ENCODE measurements around the gene ZNF471. TPM values are rescaled to one million over a fixed set of nuclear protein-coding genes. Genes with fewer than 3 reads are reported as not detected.

Gene ZNF471
- total RNA-seq, 1 experiment from 2014 or later: not detected

DNA sequence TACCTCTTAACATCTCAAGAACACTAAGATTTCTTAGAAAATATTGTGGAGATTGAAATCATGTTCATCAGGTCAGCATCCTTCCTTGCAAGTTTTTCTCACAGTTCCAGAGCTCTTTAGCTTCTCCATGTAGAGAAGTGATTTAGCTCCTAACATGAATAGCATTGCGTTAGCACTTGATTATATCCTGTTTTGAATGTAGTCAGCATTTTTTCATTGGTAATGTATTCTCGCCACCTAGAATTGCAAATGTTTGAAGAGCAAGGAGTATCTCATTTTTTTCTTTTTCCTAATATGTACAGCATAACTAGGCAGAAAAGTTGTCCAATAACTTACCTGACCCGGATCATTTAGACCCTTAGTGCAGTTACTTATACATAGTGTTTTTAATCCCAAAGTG lies 66.3 kb downstream of the ZNF471 start:
- peaks cover 25% of the 10 kb centered on the region for H3K9me3 Mint-ChIP-seq (ENCODE audit: unreplicated experiment)
- no peaks in the 10 kb centered on the region for H3K27me3 Mint-ChIP-seq (ENCODE audit: insufficient read depth, unreplicated experiment)
- ChIA-PET CTCF (interaction anchor here (1.0 kb wide), 1 partner anchor 529 kb away, joined by 3 read pairs; no protein-coding TSS in a partner anchor), POLR2A (no interaction called here)
- H3K4me3 Mint-ChIP-seq (ENCODE audit: unreplicated experiment): no peak overlapping the region
- TF ChIP-seq, protein P1, sequence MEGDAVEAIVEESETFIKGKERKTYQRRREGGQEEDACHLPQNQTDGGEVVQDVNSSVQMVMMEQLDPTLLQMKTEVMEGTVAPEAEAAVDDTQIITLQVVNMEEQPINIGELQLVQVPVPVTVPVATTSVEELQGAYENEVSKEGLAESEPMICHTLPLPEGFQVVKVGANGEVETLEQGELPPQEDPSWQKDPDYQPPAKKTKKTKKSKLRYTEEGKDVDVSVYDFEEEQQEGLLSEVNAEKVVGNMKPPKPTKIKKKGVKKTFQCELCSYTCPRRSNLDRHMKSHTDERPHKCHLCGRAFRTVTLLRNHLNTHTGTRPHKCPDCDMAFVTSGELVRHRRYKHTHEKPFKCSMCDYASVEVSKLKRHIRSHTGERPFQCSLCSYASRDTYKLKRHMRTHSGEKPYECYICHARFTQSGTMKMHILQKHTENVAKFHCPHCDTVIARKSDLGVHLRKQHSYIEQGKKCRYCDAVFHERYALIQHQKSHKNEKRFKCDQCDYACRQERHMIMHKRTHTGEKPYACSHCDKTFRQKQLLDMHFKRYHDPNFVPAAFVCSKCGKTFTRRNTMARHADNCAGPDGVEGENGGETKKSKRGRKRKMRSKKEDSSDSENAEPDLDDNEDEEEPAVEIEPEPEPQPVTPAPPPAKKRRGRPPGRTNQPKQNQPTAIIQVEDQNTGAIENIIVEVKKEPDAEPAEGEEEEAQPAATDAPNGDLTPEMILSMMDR (IDR thresholded peaks at IDR 0.05; ENCODE audit: unreplicated experiment): no peak
- no peaks in the 10 kb centered on the region for H3K4me1 Mint-ChIP-seq (ENCODE audit: insufficient read depth, unreplicated experiment)
- H3K36me3 Mint-ChIP-seq (ENCODE audit: insufficient read depth, unreplicated experiment): no peaks in the 10 kb centered on the region
- no peak for DNase-seq (ENCODE audit: unreplicated experiment)
- H3K27ac Mint-ChIP-seq (ENCODE audit: low read depth, unreplicated experiment): no peak overlapping the region
- intact Hi-C loops (cut with micrococcal nuclease): no loop called here
- no TSS peak for BruUV-seq (replicated peaks)

DNA sequence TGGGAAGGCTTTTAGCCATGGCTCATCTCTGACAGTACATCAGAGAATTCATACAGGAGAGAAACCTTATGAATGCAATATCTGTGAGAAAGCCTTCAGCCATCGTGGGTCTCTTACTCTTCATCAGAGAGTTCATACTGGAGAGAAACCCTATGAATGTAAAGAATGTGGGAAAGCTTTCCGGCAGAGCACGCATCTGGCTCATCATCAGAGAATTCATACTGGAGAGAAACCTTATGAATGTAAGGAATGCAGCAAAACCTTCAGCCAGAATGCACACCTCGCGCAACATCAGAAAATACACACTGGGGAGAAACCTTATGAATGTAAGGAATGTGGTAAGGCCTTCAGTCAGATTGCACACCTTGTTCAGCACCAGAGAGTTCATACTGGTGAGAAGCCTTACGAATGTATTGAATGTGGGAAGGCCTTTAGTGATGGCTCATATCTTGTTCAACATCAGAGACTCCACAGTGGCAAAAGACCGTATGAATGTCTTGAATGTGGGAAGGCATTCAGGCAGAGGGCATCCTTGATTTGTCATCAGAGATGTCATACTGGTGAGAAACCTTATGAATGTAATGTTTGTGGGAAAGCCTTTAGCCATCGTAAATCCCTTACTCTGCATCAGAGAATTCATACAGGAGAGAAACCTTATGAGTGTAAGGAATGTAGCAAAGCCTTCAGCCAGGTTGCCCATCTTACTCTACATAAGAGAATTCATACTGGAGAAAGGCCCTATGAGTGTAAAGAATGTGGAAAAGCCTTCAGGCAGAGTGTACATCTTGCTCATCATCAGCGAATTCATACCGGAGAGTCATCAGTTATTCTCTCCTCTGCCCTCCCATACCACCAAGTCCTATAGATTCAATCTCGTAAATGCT lies 70.3 kb downstream of the ZNF471 start:
- intact Hi-C loops (cut with micrococcal nuclease): no loop called here
- no peaks in the 10 kb centered on the region for H3K4me1 Mint-ChIP-seq (ENCODE audit: insufficient read depth, unreplicated experiment)
- POLR2A ChIA-PET: no interaction called here
- no peak for DNase-seq (ENCODE audit: unreplicated experiment)
- H3K27ac Mint-ChIP-seq (ENCODE audit: low read depth, unreplicated experiment): no peak overlapping the region
- no TSS peak for BruUV-seq (replicated peaks)
- H3K4me3 Mint-ChIP-seq (ENCODE audit: unreplicated experiment): no peak overlapping the region
- peaks cover 28% of the 10 kb centered on the region for H3K9me3 Mint-ChIP-seq (ENCODE audit: unreplicated experiment)
- H3K27me3 Mint-ChIP-seq (ENCODE audit: insufficient read depth, unreplicated experiment): no peaks in the 10 kb centered on the region
- CTCF ChIA-PET: no interaction called here
- H3K36me3 Mint-ChIP-seq (ENCODE audit: insufficient read depth, unreplicated experiment): no peaks in the 10 kb centered on the region
- TF ChIP-seq, protein P1 (IDR thresholded peaks at IDR 0.05; ENCODE audit: unreplicated experiment): no peak

Other genes with a start within 250 kb of the ZNF471 start
- not detected in 2 replicates for gene EDDM13, start 235.1 kb upstream of the ZNF471 start, total RNA-seq (2022)
- gene ZSCAN5A, start 193.0 kb upstream of the ZNF471 start, total RNA-seq (2022): 6.2 and 8.1 TPM in 2 replicates
- not detected in 2 replicates for gene ZNF582, start 114.3 kb upstream of the ZNF471 start, total RNA-seq (2022)
- gene ZNF583, start 103.5 kb upstream of the ZNF471 start, total RNA-seq (2022): 1.8 and 2.8 TPM in 2 replicates
- not detected in 2 replicates for gene ZNF667, start 30.5 kb upstream of the ZNF471 start, total RNA-seq (2022)
- not detected in 2 replicates for gene ZFP28, start 31.1 kb downstream of the ZNF471 start, total RNA-seq (2022)
- gene ZNF470, start 59.6 kb downstream of the ZNF471 start, total RNA-seq (2022): not detected in 2 replicates
- 4.0 and 5.9 TPM in 2 replicates for gene ZNF71, start 87.4 kb downstream of the ZNF471 start, total RNA-seq (2022)
- not detected in 2 replicates for gene SMIM17, start 135.3 kb downstream of the ZNF471 start, total RNA-seq (2022)
- gene ZNF835, start 163.9 kb downstream of the ZNF471 start, total RNA-seq (2022): not detected in 2 replicates

All from MCF 10A (cell line).